GM19023 (cell line): ENCODE results near the gene PARD3.

Experiments used
- ATAC-seq: cut with Tn5 transposase; IDR thresholded peaks from one replicate; pipeline ENCODE4 v1.9.1; 2021; ENCODE audit warnings: mild to moderate bottlenecking, moderate library complexity; ENCODE audit not compliant: unreplicated experiment

The PARD3 gene

DNA sequence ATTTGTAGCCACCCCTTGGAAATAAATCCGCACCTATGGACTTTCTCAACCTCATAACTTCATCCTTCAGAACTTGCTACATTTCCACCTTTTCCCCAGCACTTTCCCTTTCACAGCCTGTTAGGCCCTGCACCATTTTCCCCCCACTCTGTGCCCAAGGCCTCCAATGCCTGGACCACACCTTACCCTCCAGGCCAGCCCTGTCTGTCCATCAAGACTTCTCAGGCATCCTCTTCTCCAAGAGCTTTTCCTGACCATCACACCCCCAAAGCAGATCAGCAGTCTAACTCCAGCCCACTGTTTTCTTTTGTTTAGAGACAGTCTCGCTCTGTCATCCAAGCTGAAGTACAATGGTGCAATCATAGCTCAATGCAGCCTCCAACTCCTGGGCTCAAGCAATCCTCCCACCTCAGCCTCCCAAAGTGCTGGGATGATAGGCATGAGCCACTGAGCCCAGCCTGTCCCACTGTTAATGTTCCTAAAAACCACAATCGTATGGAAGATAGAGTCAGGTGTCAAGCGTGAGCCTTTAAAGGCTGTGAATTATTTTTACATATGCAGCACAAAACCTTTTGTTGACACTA is 116.8 kb downstream of the PARD3 start:
- ATAC-seq = no peak

DNA sequence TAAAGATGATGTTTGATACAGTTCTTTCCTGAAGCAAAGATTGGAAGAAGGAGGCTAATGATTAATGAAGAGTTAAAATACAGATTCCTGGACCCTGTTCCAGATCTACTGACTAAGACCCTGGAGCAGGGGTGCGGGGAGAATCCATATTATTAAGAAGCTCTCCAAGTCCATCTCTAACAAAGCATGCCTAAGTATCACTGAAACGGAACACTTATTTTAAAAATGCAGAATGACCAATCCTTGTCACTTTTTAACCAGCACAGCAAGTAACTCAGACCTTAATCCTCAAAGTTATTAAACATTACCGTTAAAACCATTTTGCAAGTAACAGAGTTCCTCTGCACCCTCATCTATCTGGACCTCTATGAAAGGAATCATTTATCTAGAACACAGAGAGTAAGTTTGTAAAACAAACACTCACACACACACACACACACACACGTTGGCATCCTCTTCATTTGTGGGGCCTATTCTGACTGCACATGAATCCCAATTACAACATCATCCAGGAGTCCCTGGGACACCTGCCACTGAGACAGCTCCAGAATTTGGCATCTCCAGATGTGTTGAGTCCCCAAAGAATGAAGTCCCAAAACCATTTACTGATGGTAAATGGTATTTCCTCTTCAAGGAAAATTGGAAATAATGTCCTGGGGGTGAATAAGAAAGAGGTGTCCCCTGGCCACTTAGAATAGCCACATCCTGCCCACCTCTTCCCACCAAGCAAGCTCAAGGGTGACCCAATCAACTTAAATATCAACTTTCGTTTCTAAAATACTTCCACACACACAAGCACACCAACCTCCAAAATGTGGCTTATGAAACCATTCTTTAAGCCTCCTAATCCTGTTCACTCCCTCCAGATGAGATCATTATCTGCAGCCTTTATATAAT is 117.5 kb downstream of the PARD3 start:
- ATAC-seq = no peak

DNA sequence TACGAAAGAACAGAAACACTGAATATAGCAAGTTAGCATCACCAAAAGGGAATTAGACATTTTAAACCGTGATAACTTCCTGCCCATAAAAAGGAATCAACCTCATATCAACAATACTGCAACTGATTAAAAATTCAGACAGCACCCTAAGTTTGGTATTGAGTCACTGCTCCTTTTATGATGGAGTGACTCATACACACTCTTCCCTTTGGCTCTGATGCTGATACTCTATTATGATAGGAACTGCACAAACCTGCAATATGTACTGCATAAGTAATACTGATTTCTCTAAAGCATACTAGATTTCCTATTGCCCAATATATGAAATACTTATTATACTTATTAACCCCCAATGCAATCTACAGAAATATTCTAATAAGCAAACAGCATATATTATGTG is 118.7 kb downstream of the PARD3 start:
- ATAC-seq = no peak

DNA sequence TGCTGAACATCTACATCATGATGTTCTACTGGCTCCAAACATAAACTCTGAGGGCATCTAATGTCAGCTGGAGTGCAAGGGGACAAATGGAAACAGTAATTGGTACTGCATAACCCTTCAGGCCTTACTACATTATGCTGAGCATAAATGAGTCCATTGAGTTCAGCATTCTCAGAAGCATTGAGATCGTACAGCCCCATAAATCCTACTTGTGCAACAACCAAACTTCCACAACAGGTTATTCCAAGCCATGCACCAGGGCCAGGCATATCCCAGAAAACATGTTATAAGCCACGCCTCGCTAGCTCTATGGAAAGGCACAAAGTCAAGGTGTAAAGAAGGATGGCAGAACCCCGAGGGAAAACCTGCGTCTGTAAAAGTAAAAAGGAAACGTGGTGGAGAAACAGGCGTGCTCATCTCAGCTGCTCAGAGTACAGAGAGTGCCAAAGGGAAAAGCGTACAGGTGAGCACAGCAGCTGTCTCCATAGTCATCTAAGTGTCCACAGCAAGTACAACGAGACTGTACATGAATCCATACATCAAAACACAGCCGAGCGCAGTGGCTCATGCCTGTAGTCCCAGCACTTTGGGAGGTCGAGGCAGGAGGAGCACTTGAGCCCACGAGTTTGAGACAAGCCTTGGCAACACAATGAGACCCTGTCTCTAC is 124.6 kb downstream of the PARD3 start:
- no peak for ATAC-seq

DNA sequence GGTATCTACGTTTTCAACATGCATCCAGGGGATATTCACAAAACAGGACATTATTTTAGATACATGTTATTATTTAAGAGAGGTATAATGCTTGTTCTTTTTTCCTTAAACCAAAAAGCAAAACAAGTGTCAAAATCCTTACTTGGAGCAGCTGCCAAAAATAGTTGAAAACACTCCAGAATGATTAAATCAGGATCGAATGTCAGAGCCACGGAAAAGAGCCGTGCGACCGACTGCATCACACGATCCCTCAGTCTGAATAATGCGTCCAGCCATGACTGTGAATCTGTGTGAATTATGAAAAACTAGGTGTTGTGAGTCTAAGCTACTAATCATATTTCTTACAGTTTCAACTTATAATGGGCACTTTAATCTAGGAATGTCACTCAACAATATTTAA is 126.0 kb downstream of the PARD3 start:
- ATAC-seq = no peak

DNA sequence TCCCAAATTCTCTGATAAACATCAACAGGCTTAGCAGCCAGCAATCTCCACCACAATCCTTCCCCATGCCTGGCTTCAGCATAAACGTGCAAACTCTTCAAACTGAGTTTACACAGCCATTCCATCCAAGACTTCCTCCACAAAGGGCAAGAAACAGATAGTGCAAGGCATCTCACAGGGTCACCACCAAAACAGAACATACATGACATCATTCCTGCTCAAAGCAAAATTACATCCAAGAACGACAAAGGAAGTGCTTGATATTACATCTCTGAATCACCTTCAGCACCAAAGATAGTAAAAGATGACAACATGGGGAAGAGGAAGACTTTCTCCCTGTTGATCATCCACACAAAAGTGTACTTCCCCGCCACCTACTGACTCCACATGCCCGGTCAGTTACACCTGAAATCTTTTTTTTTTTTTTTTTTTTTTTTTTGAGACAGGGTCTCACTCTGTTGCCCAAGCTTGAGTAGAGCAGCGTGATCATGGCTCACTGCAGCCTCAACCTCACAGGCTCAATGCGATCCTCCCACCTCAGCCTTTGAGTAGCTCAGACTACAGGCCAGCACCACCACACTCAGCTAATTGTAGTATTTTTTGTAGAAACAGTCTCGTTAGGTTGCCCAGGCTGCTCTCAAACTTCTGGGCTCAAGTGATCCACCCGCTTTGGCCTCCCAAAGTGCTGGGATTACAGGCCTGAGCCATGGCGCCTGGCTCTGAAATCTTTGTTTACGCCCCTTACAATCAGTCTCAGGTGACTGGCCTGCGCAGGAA is 127.5 kb downstream of the PARD3 start:
- ATAC-seq = no peak

DNA sequence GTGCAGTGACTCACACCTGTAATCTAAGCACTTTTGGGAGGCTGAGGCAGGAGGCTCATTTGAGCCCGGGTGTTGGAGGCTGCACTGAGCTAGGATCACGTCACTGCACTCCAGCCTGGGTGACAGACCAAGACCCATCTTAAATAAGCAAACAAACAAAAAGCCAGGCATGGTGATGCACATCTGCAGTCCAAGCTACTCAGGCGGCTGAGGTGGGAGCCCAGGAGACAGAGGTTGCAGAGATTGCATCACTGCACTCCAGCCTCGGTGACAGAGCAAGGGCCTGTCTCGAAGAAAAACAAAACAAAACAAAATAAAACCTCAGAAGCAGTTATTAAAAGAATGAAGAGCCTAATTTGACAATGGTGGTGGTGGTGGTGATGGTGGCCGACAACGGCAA is 132.5 kb downstream of the PARD3 start:
- ATAC-seq = no peak

DNA sequence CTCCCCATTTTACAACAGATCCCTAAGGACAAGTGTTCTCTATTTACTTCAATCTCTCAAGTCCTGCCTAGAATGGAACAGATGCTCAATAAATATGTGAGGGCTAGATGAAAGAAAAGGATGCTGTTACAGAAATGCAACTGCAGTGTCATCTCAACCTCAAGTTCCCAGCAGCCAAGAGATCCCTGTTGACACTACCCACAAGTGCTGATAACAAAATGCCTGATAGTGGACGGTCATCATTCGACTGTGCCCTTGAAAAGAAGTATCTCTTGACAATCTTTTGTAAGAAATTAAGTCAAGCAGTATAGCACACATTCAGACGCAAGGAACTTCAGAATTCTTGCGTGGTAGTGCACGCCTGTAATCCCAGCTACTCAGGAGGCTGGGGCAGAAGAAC is 133.2 kb downstream of the PARD3 start:
- ATAC-seq = no peak

DNA sequence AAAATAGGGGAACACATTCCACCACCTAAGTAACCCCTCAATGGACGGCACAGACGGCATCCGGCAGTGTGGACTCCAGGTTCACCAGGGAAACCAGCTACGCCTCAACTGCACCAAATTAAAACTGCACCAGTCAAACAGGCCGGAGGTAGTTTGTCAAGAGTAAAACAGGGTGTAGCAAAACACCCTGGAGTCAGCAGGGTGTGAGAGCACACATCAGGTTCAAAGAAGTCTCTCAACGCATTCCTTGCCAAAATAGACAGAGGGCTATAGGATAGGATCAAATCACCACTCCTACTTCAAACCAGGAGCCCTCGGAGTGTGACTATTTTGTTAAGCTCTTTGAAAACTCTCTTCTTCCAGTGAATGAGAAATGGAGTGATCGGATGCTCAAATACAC is 135.9 kb downstream of the PARD3 start:
- no peak for ATAC-seq

DNA sequence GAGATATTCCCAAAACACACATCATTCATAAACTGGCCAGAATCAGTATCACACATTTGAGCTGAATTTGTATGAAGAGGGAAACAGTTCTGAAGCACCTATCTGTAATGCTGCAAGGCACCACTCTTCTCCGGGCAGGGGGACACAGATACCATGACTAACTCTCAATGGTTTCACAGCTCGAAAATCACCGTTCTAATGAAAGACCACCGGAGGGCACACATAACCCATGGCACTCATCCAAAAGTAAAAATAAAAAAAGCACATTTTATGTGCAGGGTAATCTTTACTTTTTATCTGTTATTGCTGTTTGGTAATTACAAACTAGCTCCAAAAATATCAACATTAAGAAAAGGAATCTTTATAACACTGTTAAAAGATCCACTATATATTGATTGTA is 137.5 kb downstream of the PARD3 start:
- no peak for ATAC-seq

DNA sequence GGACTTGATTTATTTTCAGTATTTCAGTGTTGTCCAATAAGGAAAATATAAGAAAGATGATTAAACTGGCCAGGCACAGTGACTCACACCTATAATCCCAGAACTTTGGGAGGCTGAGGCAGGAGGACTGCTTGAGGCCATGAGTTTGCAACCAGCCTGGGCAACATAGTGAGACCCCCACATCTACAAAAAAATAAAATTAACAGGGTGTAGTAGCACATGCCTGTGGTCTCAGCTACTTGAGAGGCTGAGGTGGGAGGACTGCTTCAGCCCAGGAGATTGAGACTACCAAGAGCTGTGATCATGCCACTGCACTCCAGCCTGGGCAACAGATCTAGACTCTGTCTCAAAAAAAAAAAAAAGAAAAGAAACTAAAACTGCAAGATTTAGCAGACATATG is 138.0 kb downstream of the PARD3 start:
- no peak for ATAC-seq

DNA sequence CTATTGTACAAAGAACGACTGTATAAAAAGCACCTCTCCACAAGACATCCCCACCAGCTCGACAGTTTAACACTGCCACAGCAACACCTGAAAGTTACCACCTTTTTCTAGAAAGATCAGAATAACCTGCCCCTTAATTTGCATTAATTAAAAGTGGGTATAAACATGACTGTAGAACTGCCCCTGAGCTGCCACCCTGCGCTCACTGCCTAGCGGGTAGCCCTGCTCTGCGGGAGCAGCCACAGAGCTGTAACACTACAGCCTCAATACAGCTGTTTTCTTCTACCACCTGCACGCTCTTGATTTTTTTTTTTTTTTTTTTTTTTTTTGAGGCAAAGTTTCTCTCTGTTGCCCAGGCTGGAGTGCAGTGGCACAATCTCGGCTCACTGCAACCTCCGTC is 140.9 kb downstream of the PARD3 start:
- no peak for ATAC-seq

DNA sequence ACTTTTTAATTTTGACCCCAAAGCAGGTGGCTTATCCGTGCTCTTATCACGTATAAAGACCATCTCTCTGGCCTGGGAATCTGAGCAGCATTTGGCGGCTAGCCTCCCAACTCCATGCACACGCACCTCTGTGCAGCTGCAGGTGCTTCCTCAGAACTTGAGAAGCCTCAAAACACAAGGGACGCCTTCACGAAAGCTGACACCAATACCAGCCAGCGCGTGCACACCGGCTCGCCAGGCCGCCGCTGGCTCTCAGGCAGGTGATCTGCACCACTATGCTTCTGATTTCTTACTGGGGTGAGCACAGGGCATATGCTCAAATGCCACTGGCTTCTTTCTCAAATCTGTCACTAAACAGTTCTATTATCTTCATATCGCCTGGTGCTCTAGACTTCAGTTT is 145.0 kb downstream of the PARD3 start:
- no peak for ATAC-seq

DNA sequence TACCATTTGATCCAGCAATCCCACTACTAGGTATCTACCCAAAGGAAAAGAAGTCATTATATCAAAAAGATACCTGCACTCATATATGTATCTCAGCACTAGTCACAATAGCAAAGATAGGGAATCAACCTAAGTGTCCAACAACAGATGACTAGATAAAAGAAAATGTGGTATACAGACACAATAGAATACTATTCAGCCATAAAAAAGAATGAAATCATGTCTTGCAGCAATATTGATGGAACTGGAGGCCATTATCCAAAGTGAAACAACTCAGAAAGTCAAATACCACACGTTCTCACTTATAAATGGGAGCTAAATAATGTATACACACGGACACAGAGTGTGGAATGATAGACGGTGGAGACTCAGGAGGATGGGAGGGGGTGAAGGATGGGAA is 146.0 kb downstream of the PARD3 start:
- no peak for ATAC-seq

DNA sequence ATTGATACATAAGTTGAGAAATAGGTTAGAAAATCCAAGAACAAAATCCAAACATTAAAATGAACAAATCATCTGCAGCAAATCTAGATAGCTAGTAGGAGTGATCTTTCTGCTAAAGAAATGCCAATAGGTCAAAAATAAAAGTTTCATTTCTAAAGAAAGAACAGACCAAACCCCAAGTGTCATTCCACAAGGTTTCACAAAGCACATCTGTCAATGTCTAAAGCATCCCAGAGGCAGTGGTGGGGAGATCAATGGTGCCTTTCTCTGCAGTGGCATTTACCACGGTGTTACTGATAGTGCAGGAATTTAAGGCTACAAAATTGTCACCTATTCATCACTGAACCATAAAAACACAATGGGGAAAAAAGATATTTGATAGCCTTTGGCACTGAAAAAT is 147.9 kb downstream of the PARD3 start:
- no peak for ATAC-seq

DNA sequence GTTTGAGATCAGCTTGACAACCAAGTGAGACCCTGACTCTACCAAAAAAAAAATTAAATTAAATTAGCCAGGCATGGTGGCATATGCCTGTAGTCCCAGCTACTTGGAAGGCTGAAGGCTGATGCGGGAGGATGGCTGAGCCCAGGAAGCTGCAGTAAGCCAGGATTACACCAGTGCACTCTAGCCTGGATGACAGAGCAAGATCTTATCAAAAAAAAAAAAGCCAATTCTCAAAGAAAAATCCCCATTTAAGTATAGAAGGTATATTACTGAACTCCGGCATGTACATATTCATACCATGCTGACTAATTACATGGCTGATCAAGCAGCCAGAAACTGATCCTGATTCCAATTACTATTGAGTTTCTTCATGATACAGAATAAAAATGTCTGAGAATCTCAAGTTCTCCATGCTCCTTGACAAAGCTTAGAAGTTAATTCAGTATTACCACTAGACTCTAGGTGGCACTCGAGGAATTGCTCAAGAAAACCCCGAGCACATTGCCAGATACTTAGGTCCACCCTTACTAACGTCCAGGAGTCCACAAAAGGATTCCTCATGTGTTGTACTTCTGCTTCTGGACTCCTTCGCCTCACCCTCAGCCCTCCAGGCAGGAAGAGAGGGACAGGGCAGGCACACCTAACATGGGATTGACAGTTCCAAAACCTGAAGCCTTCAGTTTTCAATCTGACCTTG is 148.9 kb downstream of the PARD3 start:
- peak; percentile 72 for ATAC-seq

DNA sequence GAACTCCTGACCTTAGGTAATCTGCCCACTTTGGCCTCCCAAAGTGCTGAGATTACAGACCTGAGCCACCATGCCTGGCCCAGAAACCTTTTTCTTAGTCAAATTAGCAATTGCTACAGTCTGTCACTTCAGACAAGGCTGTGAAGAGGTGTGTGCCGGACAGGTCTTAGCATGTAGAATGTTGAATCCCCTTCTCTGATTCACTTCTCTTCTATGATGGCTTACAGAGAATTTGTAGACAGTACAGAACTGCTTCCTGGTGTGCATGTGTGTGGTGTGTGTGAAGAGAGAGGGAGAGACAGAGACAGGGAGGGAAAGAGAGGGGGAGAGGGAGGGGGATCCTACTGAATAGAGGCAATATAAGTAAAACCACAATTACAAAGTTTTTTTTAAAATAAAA is 150.4 kb downstream of the PARD3 start:
- no peak for ATAC-seq

DNA sequence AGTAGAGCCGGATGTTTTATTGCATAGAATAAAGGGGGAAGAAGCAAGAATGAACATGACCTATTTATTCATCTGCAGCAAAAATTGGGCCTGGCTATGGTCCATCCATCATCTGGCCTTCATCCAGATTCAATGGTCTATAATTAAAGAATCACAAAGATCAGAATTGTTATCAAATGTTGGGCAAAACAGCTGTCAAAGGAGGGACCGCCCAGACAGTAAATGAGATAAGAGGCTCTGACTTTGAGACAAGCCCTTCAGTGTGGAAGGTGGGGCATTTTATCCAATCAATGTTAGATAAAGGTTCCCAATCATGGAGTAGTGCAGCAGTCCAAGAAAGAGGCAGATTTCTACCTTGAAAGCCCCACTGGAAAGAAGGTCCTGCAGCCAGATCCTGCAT is 153.5 kb downstream of the PARD3 start:
- ATAC-seq = no peak

DNA sequence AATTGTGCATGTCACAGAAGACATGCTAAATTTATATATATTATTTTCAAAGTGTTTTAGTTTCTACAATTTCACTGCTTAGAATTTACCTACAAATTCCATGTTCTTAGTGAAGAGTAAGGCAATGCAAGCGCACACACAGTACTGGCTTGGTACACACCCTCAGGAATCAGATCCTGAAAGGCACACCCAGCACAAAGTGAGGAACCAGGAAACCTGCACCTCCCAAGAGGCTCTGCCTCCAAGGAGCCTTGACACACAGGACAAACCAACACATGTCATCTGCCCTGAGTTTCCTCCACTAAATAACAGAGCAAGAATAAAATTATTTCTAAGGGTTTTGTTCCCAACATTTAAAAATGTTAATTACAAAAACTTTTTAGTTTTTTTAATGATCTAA is 156.2 kb downstream of the PARD3 start:
- no peak for ATAC-seq

DNA sequence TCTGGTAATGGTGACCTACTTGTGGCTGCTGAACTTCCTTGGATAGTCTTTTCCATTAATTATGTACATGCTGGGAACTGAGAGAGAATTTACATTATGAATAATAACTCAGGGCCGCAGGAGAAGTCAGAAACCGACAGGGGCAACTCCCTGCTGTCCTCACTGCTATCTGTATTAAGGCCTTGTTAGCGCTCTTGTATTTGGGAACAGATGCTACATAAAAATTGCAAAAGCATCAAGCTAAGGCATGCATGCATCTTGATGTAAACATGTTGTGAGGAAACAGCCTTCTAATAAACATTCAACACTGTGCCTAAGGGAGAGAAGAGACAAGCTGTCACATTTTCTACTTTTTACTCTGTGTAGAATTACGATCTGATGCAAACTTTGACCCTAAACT is 158.4 kb downstream of the PARD3 start:
- no peak for ATAC-seq
